Cardiac muscle cell (in vitro differentiated cells and primary cell): Measurements from ENCODE around the gene PLCL2. TPM values are rescaled to one million over a fixed set of nuclear protein-coding genes. Genes with fewer than 3 reads are reported as not detected.

Experiments used
- DNase-seq, 2 donors: peaks; one replicate each; pipeline versions ENCODE4 v3.0.0 to v3.0.0-alpha.2; 2010 to 2017; ENCODE audit warnings: low read depth in 1 of 2, low spot score in 1 of 2
- H3K27ac ChIP-seq: fragments of 200-600 bp; sonication (generic); 2 replicates; pipeline ENCODE4 v1.5.1; 2016
- H3K27me3 ChIP-seq: fragments of 200-600 bp; sonication (generic); 2 replicates; pipeline ENCODE4 v1.6.0; 2016; ENCODE audit warnings: control low read depth
- H3K36me3 ChIP-seq: fragments of 200-600 bp; sonication (generic); 2 replicates; pipeline ENCODE4 v1.5.1; 2016; ENCODE audit warnings: control low read depth
- H3K4me1 ChIP-seq: fragments of 200-600 bp; sonication (generic); 2 replicates; pipeline ENCODE4 v1.8.1; 2017; ENCODE audit warnings: low read depth, mild to moderate bottlenecking, mixed run types
- H3K4me3 ChIP-seq: fragments of 200-600 bp; sonication (generic); 2 replicates; pipeline ENCODE4 v1.5.1; 2016; ENCODE audit warnings: mild to moderate bottlenecking
- H3K9me3 ChIP-seq: fragments of 200-600 bp; sonication (generic); 2 replicates; pipeline ENCODE4 v1.5.1; 2017; ENCODE audit warnings: low read depth, mild to moderate bottlenecking, control low read depth
- polyA plus RNA-seq: library from polyadenylated mRNA; unstranded; fragments of >200 nt; fragmentation: Nextera tagmentation; extraction: Ambion mirVana; gene quantifications from 2 replicates; pipeline ENCODE4 v1.2.1, GENCODE V29; 2016
- total RNA-seq: library from RNA; depleted of rRNA; stranded (reverse); fragments of >200 nt; gene quantifications from 2 replicates; pipeline ENCODE4 v1.2.3, GENCODE V29; 2016
- TF ChIP-seq, protein P1 (sequence below): IDR thresholded peaks from 2 replicates; pipeline ENCODE4 v1.5.1; 2012; ENCODE audit warnings: low read depth, mild to moderate bottlenecking, low read length

The PLCL2 gene
- total and polyA plus RNA-seq, 2 experiments from 2014 or later: 17.3 to 49.1 TPM

DNA sequence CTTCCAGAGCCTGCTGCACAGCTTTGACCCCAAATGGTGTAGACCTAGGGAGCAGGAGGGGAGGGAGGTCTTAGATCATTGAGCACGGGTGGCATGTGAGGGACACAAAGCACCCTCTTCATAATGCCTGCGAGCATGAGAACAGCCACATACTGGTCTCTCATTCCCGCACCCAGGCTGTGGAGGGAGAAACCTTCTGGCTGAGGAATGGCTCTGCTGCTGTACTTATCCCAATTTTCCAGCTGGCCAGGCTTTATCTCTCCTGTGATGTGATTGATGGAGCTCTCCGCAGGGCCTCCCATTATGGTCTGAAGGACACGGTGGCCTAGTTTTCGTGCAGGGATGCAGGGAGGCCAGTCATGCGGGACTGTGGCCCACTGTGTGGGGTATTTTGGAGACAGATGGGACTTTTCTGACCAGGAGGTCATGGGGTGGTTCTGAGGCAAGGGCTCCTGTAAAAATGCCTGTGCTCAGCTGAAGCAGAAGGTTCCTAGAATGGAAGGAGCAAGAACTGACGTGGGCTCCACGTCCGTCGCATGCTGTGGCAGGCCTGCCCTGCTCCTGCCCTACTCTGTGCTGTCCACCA is 251.5 kb downstream of the PLCL2 start:
- Histone ChIP-seq H3K9me3 (no peaks in the 10 kb centered on the region), H3K27me3 (no peaks in the 10 kb centered on the region), H3K4me3 (no peak overlapping the region), H3K27ac (no peak overlapping the region), H3K36me3 (no peaks in the 10 kb centered on the region), H3K4me1 (no peaks in the 10 kb centered on the region)
- peak in 1 of 2 donors; percentile 52 for DNase-seq
- TF ChIP-seq, protein P1, sequence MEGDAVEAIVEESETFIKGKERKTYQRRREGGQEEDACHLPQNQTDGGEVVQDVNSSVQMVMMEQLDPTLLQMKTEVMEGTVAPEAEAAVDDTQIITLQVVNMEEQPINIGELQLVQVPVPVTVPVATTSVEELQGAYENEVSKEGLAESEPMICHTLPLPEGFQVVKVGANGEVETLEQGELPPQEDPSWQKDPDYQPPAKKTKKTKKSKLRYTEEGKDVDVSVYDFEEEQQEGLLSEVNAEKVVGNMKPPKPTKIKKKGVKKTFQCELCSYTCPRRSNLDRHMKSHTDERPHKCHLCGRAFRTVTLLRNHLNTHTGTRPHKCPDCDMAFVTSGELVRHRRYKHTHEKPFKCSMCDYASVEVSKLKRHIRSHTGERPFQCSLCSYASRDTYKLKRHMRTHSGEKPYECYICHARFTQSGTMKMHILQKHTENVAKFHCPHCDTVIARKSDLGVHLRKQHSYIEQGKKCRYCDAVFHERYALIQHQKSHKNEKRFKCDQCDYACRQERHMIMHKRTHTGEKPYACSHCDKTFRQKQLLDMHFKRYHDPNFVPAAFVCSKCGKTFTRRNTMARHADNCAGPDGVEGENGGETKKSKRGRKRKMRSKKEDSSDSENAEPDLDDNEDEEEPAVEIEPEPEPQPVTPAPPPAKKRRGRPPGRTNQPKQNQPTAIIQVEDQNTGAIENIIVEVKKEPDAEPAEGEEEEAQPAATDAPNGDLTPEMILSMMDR: no peak

DNA sequence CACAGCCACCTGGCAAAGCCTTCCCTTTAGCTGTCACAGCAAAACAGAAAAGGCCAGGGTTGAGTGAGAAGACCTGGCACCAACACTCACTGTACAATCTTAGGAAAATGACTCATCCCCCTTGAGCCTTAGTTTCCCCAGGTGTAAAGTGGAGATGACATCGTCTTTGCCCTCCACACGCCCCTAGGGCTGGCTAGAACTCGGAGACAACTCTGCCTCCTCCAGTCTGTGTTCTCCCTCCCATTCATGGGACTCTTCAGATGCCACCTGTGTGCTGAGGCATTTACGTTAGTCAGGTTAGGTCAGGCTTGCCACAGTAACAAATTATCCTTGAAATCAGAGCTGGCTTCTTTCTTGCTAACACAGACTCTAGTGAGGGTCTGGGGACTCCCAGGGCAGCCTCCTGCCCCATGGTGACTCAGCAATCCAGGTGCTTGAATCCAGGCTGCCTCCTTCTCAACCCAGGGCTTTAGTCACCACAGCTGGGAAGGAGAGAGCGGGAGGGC is 252.6 kb downstream of the PLCL2 start:
- no peak for DNase-seq
- no peaks in the 10 kb centered on the region for H3K9me3 ChIP-seq
- no peak overlapping the region for H3K4me3 ChIP-seq
- no peak overlapping the region for H3K27ac ChIP-seq
- H3K4me1 ChIP-seq: no peaks in the 10 kb centered on the region
- no peaks in the 10 kb centered on the region for H3K27me3 ChIP-seq
- no peaks in the 10 kb centered on the region for H3K36me3 ChIP-seq
- TF ChIP-seq, protein P1: no peak

DNA sequence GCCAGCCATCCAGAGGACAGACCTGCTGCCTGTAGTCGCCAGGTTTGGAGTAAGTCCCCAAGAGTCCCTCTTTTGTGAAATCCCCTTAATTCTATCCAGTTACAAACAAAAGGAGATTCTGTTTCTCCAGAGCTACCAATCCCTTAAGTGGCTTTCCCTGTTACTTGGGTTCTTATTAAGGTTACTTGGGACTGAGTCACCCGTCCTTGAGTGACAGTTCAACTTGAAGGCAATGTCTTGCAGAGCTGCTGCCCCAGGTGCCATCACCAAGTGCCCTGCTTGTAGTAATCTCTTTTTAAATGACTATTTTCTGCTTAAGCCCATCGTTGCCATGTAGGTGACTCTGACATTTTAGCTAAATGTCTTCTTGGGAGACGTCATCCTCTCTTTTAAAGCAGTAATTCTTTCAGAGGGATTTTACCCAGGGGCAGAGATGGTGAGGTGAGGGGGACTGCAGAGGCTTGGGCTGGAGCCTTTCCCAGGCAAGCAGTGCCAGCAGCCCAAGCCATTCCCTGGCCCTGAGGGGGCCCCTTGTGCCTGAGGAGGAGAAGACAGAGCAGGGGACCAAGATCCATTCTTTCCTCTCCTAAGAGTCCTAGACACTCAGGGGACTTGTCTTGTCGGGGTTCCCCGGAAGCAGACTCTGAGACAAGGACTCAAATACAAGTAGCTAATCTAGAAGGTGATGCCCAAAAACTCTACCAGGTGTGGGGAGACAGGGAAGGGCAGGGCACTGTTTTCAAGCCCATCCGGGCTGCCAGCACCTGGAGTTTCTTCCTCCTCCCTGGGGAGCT is 253.7 kb downstream of the PLCL2 start:
- no peaks in the 10 kb centered on the region for H3K36me3 ChIP-seq
- no peaks in the 10 kb centered on the region for H3K4me1 ChIP-seq
- no peak overlapping the region for H3K4me3 ChIP-seq
- no peak for DNase-seq
- H3K9me3 ChIP-seq: no peaks in the 10 kb centered on the region
- TF ChIP-seq, protein P1: no peak
- H3K27ac ChIP-seq: no peak overlapping the region
- no peaks in the 10 kb centered on the region for H3K27me3 ChIP-seq
